Tibial nerve (tissue), 4 donors: Measurements from ENCODE around the gene KCTD14.

ENCODE experiments used
- EP300 ChIP-seq, 2 donors: sonication (generic); formaldehyde crosslinking; IDR thresholded peaks; one replicate each; pipeline ENCODE4 v1.6.1; 2017; ENCODE audit warnings: antibody characterized with exemption in 2 of 2, mild to moderate bottlenecking in 1 of 2
- TF ChIP-seq, protein P1 (sequence below), 5 experiments: fragments of 200-600 bp in 3 of 5; fragments of 450-650 bp in 2 of 5; sonication (generic) in 3 of 5; IDR thresholded peaks; one replicate each; pipeline ENCODE4 v1.5.1; 2016 to 2019; ENCODE audit warnings: antibody characterized with exemption in 5 of 5, mild to moderate bottlenecking in 3 of 5, moderate library complexity in 2 of 5

DNA sequence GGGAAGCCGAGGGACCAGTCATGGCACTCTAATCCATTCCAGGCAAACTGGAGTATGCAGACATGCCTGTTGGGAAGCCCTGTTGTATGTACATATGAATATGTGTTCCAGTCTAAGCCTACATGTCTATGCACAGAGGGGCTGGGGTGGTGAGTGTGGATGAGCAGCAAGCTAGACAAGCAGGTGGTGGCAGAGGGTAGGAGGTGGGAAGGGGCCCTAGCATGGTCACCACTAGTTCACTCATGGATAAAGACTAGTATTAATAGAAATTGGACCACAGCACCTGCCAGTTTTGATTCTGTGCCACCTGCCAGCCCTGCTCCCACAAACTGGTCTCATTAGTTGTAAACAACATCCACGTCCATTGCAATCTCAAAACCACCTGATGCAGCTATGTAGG is 42.1 kb upstream of the KCTD14 start:
- TF ChIP-seq, protein P1, sequence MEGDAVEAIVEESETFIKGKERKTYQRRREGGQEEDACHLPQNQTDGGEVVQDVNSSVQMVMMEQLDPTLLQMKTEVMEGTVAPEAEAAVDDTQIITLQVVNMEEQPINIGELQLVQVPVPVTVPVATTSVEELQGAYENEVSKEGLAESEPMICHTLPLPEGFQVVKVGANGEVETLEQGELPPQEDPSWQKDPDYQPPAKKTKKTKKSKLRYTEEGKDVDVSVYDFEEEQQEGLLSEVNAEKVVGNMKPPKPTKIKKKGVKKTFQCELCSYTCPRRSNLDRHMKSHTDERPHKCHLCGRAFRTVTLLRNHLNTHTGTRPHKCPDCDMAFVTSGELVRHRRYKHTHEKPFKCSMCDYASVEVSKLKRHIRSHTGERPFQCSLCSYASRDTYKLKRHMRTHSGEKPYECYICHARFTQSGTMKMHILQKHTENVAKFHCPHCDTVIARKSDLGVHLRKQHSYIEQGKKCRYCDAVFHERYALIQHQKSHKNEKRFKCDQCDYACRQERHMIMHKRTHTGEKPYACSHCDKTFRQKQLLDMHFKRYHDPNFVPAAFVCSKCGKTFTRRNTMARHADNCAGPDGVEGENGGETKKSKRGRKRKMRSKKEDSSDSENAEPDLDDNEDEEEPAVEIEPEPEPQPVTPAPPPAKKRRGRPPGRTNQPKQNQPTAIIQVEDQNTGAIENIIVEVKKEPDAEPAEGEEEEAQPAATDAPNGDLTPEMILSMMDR (IDR thresholded peaks at IDR 0.05), result no peak
- no peak for TF ChIP-seq EP300 (IDR thresholded peaks at IDR 0.05)
